Sigmoid colon (tissue), 7 donors: ENCODE measurements around the gene GUK1. TPM values are rescaled to one million over a fixed set of nuclear protein-coding genes. Genes with fewer than 3 reads are reported as not detected.
A peak's percentile ranks its signal among the peaks of the same experiment; 100 is the strongest.

Experiments
- DNase-seq: peaks from one replicate; pipeline ENCODE4 v3.0.0-alpha.2; 2019
- H3K27ac ChIP-seq, 4 donors: fragments of 200-600 bp; sonication (generic); one replicate each; pipeline ENCODE4 v1.5.1; 2016 to 2019; ENCODE audit warnings: mild to moderate bottlenecking in 1 of 4
- H3K27me3 ChIP-seq, 3 donors: fragments of 200-600 bp; sonication (generic); one replicate each; pipeline ENCODE4 v1.5.1; 2019; ENCODE audit warnings: mild to moderate bottlenecking in 1 of 3
- H3K36me3 ChIP-seq, 4 donors: fragments of 200-600 bp; sonication (generic); one replicate each; pipeline ENCODE4 v1.5.1; 2016 to 2019
- H3K4me1 ChIP-seq, 4 donors: fragments of 200-600 bp; sonication (generic); one replicate each; pipeline ENCODE4 v1.5.1; 2017 to 2019
- H3K4me3 ChIP-seq, 4 donors: fragments of 200-600 bp; sonication (generic); one replicate each; pipeline ENCODE4 v1.5.1; 2017 to 2019; ENCODE audit warnings: mild to moderate bottlenecking in 2 of 4, moderate library complexity in 1 of 4
- H3K9me3 ChIP-seq, 4 donors: fragments of 200-600 bp in 3 of 4; sonication (generic) in 3 of 4; one replicate each; pipeline versions ENCODE4 v1.5.1 to v1.6.1; 2013 to 2019
- EP300 ChIP-seq, 4 donors: sonication (generic); formaldehyde crosslinking; IDR thresholded peaks; one replicate each; pipeline ENCODE4 v1.6.1; 2017; ENCODE audit warnings: antibody characterized with exemption in 4 of 4
- POLR2A ChIP-seq, 2 donors: fragments of 450-650 bp; IDR thresholded peaks; one replicate each; pipeline ENCODE4 v1.6.1; 2016; ENCODE audit warnings: antibody characterized with exemption in 2 of 2, mild to moderate bottlenecking in 2 of 2, moderate library complexity in 2 of 2
- POLR2AphosphoS5 ChIP-seq, 4 donors: sonication (generic); formaldehyde crosslinking; IDR thresholded peaks; one replicate each; pipeline ENCODE4 v1.6.1; 2017; ENCODE audit warnings: antibody characterized with exemption in 4 of 4
- WGBS, 2 donors: extraction: QIAGEN DNeasy Blood & Tissue Kit; methylation state at CpG; one replicate each; pipeline ENCODE4 v1.1.7; 2013; 5-methylcytosine and 5-hydroxymethylcytosine counted together
- intact Hi-C: fragments of 100-400 bp; cut with DNase I; formaldehyde crosslinking; loops from one replicate; pipeline ENCODE4 v1.15.1; 2023
- polyA plus RNA-seq, 3 donors: library from polyadenylated mRNA; stranded (reverse); fragments of 200-250 nt; gene quantifications; one replicate each; pipeline ENCODE4 v1.2.3, GENCODE V29; 2013
- total RNA-seq, 4 donors: library from RNA; depleted of rRNA; stranded (reverse); fragments of >200 nt; gene quantifications; one replicate each; pipeline ENCODE4 v1.1.0, GENCODE V29; 2016
- TF ChIP-seq, protein P1 (sequence below), 4 experiments: fragments of 450-650 bp in 3 of 4; fragments of 200-600 bp in 1 of 4; IDR thresholded peaks; one replicate each; pipeline ENCODE4 v1.5.1; 2016 to 2019; ENCODE audit warnings: antibody characterized with exemption in 4 of 4, mild to moderate bottlenecking in 3 of 4, moderate library complexity in 2 of 4
- donor health status: healthy with polysubstance abuse.
- donor health status: Bipolar disorder and iron deficiency.
- donor health status: healthy.

Gene GUK1
- total and polyA plus RNA-seq, 7 donors = 225 to 668 (median 366) TPM

DNA sequence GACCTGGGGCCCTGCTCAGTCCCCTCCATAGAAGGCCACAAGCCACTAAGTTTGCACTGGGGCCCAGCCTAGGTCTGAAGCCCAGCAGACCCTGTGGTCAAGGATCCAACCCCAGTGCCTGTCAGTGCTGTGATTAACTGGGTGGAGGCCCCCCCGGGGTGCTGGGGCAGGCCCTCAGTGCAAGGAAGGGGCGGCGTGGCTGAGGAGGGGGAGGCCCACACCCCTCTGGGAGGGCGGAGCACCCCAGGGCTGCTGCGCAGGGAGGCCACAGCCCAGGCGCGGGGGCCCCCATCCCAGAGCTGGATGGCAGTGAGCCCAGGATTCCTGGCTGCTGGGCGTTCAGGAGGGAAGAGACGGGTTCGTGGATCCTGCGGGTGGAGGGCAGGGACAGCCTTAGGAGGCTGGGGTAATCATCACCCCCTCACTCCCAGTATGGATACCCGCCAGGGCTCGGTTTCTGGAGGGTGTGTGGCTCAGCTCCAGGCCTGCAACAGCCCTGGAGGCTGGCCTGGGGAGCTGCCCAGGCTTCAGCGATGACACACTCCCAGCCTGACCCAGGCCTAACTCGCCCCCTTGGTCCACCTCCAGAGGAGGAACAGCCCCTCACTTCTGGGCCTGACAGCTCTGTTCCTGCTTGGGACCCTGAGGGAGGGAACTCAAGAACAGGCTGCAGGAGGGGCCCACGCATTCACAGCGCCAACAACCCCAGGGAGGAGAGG is 10.5 kb downstream of the GUK1 start:
- intact Hi-C loops = no loop called here
- TF ChIP-seq EP300 (IDR thresholded peaks at IDR 0.05) = peak in 1 of 4 donors; percentile 41
- peak; percentile 34 to 67 (median 50) for TF ChIP-seq POLR2AphosphoS5 (IDR thresholded peaks at IDR 0.05)
- TF ChIP-seq, protein P1, sequence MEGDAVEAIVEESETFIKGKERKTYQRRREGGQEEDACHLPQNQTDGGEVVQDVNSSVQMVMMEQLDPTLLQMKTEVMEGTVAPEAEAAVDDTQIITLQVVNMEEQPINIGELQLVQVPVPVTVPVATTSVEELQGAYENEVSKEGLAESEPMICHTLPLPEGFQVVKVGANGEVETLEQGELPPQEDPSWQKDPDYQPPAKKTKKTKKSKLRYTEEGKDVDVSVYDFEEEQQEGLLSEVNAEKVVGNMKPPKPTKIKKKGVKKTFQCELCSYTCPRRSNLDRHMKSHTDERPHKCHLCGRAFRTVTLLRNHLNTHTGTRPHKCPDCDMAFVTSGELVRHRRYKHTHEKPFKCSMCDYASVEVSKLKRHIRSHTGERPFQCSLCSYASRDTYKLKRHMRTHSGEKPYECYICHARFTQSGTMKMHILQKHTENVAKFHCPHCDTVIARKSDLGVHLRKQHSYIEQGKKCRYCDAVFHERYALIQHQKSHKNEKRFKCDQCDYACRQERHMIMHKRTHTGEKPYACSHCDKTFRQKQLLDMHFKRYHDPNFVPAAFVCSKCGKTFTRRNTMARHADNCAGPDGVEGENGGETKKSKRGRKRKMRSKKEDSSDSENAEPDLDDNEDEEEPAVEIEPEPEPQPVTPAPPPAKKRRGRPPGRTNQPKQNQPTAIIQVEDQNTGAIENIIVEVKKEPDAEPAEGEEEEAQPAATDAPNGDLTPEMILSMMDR (IDR thresholded peaks at IDR 0.05) = no peak
- TF ChIP-seq POLR2A (IDR thresholded peaks at IDR 0.05) = no peak
- peaks cover 0 to 31% (median 12%) of the 10 kb centered on the region in 4 donors for H3K36me3 ChIP-seq
- peak overlapping the region; percentile 28 to 50 (median 44) for H3K4me3 ChIP-seq
- DNase-seq = peak; percentile 95
- 67 to 73% methylated on average over 17 of the region's 17 CpGs for WGBS, 2 donors
- no peaks in the 10 kb centered on the region for H3K27me3 ChIP-seq
- no peaks in the 10 kb centered on the region for H3K9me3 ChIP-seq
- peak overlapping the region; percentile 85 to 93 (median 91) for H3K27ac ChIP-seq
- H3K4me1 ChIP-seq = peaks cover 0 to 46% (median 38%) of the 10 kb centered on the region in 4 donors

DNA sequence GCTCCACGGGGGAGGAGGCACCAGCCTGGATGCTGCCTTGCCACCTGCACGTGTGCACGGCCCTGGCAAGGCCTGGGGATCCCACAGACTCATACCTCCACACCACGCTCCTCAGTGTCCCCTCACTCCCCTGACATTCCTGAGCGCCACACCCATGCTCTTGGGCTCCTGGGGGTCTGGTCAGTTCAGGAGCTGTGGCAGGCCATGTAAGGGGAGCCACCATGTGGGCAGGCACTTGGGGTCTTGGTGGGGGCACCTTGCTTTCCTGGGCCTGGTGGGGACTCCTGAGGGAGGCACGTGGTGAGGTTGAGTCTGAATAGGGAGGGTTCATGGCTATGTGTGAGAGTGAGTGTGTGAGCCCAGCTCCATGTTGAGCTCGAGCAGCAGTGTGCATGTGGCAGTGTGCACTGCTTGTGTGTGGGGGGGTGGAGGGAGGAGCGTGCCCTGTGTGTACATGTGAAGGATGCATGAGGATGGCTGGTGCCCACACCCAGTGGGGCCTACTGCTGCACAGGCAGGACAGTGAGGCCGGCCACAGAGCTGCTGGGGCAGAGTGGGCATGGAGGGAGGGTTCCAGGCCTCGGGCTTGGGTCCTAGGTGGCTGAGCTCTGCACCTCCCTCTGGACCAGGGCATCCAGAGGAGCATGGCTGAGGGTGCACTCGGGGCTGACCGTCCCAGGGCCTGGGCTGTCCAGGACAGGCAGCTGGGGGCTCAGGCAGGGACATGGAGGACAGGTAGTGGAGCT is 11.3 kb downstream of the GUK1 start:
- H3K4me3 ChIP-seq = peak overlapping the region; percentile 28 to 50 (median 44)
- DNase-seq = peak; percentile 68

DNA sequence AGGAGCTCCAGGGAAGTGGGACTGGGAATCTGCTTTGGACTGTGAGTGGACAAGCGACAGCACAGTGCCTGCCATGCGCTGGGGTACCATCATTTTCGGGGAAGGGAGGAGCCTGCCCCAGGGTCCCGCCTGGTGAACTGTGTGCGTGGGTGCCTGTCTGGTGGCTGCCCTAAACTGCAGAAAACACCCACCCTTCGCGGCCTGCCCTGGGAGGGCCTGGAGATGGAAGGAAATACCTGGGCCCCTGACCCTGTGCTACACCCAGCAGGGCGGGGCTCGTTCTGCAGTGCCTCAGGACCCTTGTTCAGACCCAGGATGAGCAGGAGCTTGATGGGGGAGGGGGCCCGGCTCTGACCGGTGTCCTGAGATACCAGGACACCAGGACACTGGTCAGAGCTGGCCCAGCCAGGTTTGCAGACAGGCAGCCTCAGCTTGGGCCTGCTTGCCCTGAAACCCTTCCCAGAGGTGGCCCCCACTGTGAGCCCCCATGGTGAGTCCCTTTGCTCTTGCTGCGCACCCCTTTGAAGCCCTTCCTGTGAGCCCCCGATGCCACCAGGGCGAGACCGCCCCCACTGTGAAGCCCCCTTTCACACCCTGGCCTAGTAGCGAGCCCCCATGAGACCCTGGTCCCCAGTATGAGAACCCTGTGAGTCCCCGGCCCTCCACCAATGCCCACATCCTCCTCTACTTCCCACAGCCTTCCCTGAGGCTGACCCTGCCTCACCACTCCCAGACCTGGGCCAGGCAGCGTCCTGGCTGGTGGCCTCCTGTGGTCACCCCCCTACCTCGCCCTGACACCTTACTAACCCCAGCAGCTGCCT is 12.2 kb downstream of the GUK1 start:
- no peak for TF ChIP-seq POLR2A (IDR thresholded peaks at IDR 0.05)
- no peaks in the 10 kb centered on the region for H3K9me3 ChIP-seq
- intact Hi-C loops = no loop called here
- no peaks in the 10 kb centered on the region for H3K27me3 ChIP-seq
- peaks cover 0 to 46% (median 38%) of the 10 kb centered on the region in 4 donors for H3K4me1 ChIP-seq
- H3K4me3 ChIP-seq = no peak overlapping the region
- WGBS, 2 donors = 89 to 92% methylated on average over 19 of the region's 19 CpGs
- H3K36me3 ChIP-seq = peaks cover 0 to 16% (median 5%) of the 10 kb centered on the region in 4 donors
- DNase-seq = peak; percentile 65
- peak overlapping the region; percentile 85 to 93 (median 91) for H3K27ac ChIP-seq

More for the DNA sequence above, 11.3 kb downstream of the GUK1 start:
- H3K36me3 ChIP-seq = peaks cover 0 to 24% (median 10%) of the 10 kb centered on the region in 4 donors
- TF ChIP-seq EP300 (IDR thresholded peaks at IDR 0.05) (no peak), POLR2AphosphoS5 (IDR thresholded peaks at IDR 0.05) (no peak), POLR2A (IDR thresholded peaks at IDR 0.05) (no peak)
- TF ChIP-seq, protein P1 (IDR thresholded peaks at IDR 0.05) = no peak
- no peaks in the 10 kb centered on the region for H3K9me3 ChIP-seq
- intact Hi-C loops = no loop called here
- H3K27ac ChIP-seq = peak overlapping the region; percentile 85 to 93 (median 91)
- WGBS, 2 donors = 79% methylated on average over 12 of the region's 12 CpGs
- H3K4me1 ChIP-seq = peaks cover 0 to 46% (median 38%) of the 10 kb centered on the region in 4 donors
- H3K27me3 ChIP-seq = no peaks in the 10 kb centered on the region

DNA sequence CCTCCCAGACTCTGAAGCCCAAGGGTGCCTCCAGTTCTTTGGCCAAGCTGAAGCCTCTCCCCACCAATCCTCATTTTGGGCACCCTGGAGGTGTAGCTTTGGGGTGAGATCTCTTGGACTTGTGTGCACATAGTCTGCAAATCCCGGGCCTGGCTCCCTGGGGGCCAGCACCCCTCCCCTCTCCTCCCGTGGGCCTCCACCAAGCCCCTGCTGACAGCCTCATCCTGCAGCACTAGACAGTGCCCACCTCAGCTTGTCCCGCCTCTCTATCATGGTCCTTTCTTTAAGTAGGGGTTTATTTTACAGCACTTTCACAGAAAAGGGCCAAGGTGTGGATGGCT is 12.8 kb downstream of the GUK1 start:
- DNase-seq = peak; percentile 64

More for the DNA sequence above, 12.8 kb downstream of the GUK1 start:
- Histone ChIP-seq H3K4me1 (peaks cover 0 to 46% (median 38%) of the 10 kb centered on the region in 4 donors), H3K27me3 (no peaks in the 10 kb centered on the region), H3K9me3 (no peaks in the 10 kb centered on the region), H3K4me3 (no peak overlapping the region), H3K36me3 (peaks cover 0 to 10% (median 2%) of the 10 kb centered on the region in 4 donors), H3K27ac (peak overlapping the region in 3 of 4 donors; percentile 89 to 93 (median 93))
- WGBS, 2 donors = 64 to 81% methylated on average over 3 of the region's 3 CpGs
- TF ChIP-seq, protein P1 (IDR thresholded peaks at IDR 0.05) = no peak
- TF ChIP-seq POLR2A (IDR thresholded peaks at IDR 0.05) (no peak), POLR2AphosphoS5 (IDR thresholded peaks at IDR 0.05) (no peak), EP300 (IDR thresholded peaks at IDR 0.05) (no peak)
- intact Hi-C loops = no loop called here
